ENCODE data around the gene EZH1. TPM values are rescaled to one million over a fixed set of nuclear protein-coding genes. Genes with fewer than 3 reads are reported as not detected.

The EZH1 gene
- total RNA-seq (2022) (31.1 and 31.7 TPM in 2 replicates), Bru-seq, nascent RNA (percentile 63 among the genes with signal in this experiment), BruChase-seq, experiment 1, labeled RNA remaining after a 6-hour chase (percentile 77 among the genes with signal in this experiment), BruChase-seq, experiment 2, labeled RNA remaining after a 2-hour chase (percentile 71 among the genes with signal in this experiment)
- long read RNA-seq, full-length matches to known transcripts = 10 of 29 reads
- long read RNA-seq, partial matches to known transcripts = 10 of 29 reads
- long read RNA-seq, other reads (novel, unspliced or antisense) = 9 of 29 reads

GRCh38 chr17:42744806-42745617 lies at the start of gene EZH1:
Gene EZH1 (minus strand): TSS chr17:42745040. CDS start chr17:42728941, 16,099 bp downstream.
- DNase-seq (ENCODE audit: unreplicated experiment) = peak; percentile 90
- Mint-ChIP-seq H3K27ac (ENCODE audit: low read depth, unreplicated experiment) (peak within 1 kb of the TSS; percentile 96), H3K4me3 (ENCODE audit: unreplicated experiment) (peak within 1 kb of the TSS; percentile 91), H3K4me1 (ENCODE audit: insufficient read depth, unreplicated experiment) (peaks cover 10% of the 10 kb centered on the region), H3K9me3 (ENCODE audit: unreplicated experiment) (no peaks in the 10 kb centered on the region), H3K36me3 (ENCODE audit: insufficient read depth, unreplicated experiment) (peaks cover 6% of the 10 kb centered on the region), H3K27me3 (ENCODE audit: insufficient read depth, unreplicated experiment) (no peaks in the 10 kb centered on the region)
- BruUV-seq (replicated peaks) = no TSS peak
- intact Hi-C loops (cut with micrococcal nuclease) = loop anchor here (2.0 kb wide), 1 partner anchor 18 kb away; no protein-coding TSS in a partner anchor
- ChIA-PET POLR2A (interaction anchor here (1.5 to 1.9 kb wide), 2 partner anchors 74 to 167 kb away, joined by 4 to 7 read pairs; partner anchors contain the start of gene PSMC3IP), CTCF (no interaction called here)
- TF ChIP-seq, protein P1, sequence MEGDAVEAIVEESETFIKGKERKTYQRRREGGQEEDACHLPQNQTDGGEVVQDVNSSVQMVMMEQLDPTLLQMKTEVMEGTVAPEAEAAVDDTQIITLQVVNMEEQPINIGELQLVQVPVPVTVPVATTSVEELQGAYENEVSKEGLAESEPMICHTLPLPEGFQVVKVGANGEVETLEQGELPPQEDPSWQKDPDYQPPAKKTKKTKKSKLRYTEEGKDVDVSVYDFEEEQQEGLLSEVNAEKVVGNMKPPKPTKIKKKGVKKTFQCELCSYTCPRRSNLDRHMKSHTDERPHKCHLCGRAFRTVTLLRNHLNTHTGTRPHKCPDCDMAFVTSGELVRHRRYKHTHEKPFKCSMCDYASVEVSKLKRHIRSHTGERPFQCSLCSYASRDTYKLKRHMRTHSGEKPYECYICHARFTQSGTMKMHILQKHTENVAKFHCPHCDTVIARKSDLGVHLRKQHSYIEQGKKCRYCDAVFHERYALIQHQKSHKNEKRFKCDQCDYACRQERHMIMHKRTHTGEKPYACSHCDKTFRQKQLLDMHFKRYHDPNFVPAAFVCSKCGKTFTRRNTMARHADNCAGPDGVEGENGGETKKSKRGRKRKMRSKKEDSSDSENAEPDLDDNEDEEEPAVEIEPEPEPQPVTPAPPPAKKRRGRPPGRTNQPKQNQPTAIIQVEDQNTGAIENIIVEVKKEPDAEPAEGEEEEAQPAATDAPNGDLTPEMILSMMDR (IDR thresholded peaks at IDR 0.05; ENCODE audit: unreplicated experiment) = no peak

DNA sequence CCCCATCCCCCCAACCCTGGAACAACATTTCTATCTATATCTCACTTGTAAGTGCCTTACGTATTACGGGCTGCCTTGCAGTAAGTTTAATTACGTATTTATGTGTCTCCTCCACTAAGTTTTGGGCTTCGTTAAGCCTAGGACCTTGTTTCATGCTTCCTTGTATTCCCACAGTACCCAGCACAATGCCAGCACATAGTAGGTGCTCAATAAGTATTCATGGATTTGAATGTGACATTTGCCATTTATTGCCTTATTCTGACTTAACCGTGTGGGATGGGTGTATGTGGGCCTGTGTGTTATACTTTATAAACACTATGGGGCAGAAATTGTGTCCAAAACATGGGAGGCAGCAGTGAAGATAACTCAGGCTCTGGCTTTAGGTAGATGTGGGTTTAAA lies 47.7 kb upstream of the EZH1 start:
- Mint-ChIP-seq H3K27me3 (ENCODE audit: insufficient read depth, unreplicated experiment) (no peaks in the 10 kb centered on the region), H3K36me3 (ENCODE audit: insufficient read depth, unreplicated experiment) (no peaks in the 10 kb centered on the region), H3K27ac (ENCODE audit: low read depth, unreplicated experiment) (no peak overlapping the region), H3K4me3 (ENCODE audit: unreplicated experiment) (no peak overlapping the region), H3K9me3 (ENCODE audit: unreplicated experiment) (no peaks in the 10 kb centered on the region), H3K4me1 (ENCODE audit: insufficient read depth, unreplicated experiment) (peaks cover 11% of the 10 kb centered on the region)
- ChIA-PET CTCF (interaction anchor here (0.6 kb wide), 1 partner anchor 33 kb away, joined by 4 read pairs; no protein-coding TSS in a partner anchor), POLR2A (interaction anchor here (1.2 kb wide), 1 partner anchor 20 kb away, joined by 5 read pairs; the partner anchor contains the start of gene VPS25)
- no TSS peak for BruUV-seq (replicated peaks)
- no peak for DNase-seq (ENCODE audit: unreplicated experiment)
- intact Hi-C loops (cut with micrococcal nuclease) = no loop called here
- TF ChIP-seq, protein P1 (IDR thresholded peaks at IDR 0.05; ENCODE audit: unreplicated experiment) = no peak

DNA sequence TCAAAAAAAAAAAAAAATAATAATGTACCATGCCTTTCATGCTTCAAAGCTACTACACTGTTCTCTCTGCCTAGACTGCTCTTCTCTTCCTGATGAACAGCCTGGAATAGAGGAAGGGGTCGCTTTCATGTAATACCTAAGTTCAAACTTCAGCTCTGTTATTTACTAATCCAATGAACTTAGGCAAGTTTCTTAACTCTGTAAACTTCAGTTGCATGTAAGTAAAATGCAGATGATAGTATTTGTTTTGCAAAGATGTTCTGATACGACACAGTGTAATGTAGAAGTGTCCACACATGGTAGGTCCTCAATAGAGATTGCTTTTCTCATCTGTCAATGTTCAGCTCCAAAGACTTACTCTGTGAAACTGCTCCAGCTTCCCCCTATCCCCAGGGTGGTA lies 47.1 kb upstream of the EZH1 start:
- TF ChIP-seq, protein P1 (IDR thresholded peaks at IDR 0.05; ENCODE audit: unreplicated experiment) = no peak
- no TSS peak for BruUV-seq (replicated peaks)
- no peak for DNase-seq (ENCODE audit: unreplicated experiment)
- Mint-ChIP-seq H3K36me3 (ENCODE audit: insufficient read depth, unreplicated experiment) (no peaks in the 10 kb centered on the region), H3K4me3 (ENCODE audit: unreplicated experiment) (no peak overlapping the region), H3K27me3 (ENCODE audit: insufficient read depth, unreplicated experiment) (no peaks in the 10 kb centered on the region), H3K9me3 (ENCODE audit: unreplicated experiment) (no peaks in the 10 kb centered on the region), H3K4me1 (ENCODE audit: insufficient read depth, unreplicated experiment) (peaks cover 11% of the 10 kb centered on the region), H3K27ac (ENCODE audit: low read depth, unreplicated experiment) (no peak overlapping the region)
- ChIA-PET POLR2A (interaction anchor here (0.6 to 1.2 kb wide), 3 partner anchors 19 to 1223 kb away, joined by 3 to 5 read pairs (median 3); partner anchors contain the start of genes TMEM101 and VPS25), CTCF (interaction anchor here (0.6 kb wide), 2 partner anchors 33 to 226 kb away, joined by 4 to 5 read pairs; no protein-coding TSS in a partner anchor)
- intact Hi-C loops (cut with micrococcal nuclease) = no loop called here

GRCh38 chr17:42787266-42787665 lies 42.4 kb upstream of the EZH1 start:
- POLR2A ChIA-PET = interaction anchor here (0.6 to 1.6 kb wide), 5 partner anchors 9 to 1417 kb away, joined by 3 to 6 read pairs (median 4); partner anchors contain the start of genes BECN1, RETREG3 and VPS25
- Mint-ChIP-seq H3K9me3 (ENCODE audit: unreplicated experiment) (no peaks in the 10 kb centered on the region), H3K36me3 (ENCODE audit: insufficient read depth, unreplicated experiment) (no peaks in the 10 kb centered on the region), H3K4me3 (ENCODE audit: unreplicated experiment) (no peak overlapping the region), H3K27ac (ENCODE audit: low read depth, unreplicated experiment) (no peak overlapping the region), H3K27me3 (ENCODE audit: insufficient read depth, unreplicated experiment) (no peaks in the 10 kb centered on the region), H3K4me1 (ENCODE audit: insufficient read depth, unreplicated experiment) (peaks cover 11% of the 10 kb centered on the region)
- CTCF ChIA-PET = interaction anchor here (0.9 to 1.0 kb wide), 2 partner anchors 10 to 24 kb away, joined by 3 read pairs; no protein-coding TSS in a partner anchor
- TF ChIP-seq, protein P1 (IDR thresholded peaks at IDR 0.05; ENCODE audit: unreplicated experiment) = no peak
- BruUV-seq (replicated peaks) = no TSS peak
- intact Hi-C loops (cut with micrococcal nuclease) = no loop called here
- no peak for DNase-seq (ENCODE audit: unreplicated experiment)

Data from MCF 10A (cell line).